KMS-11 (cell line): ENCODE measurements around the gene GTF2A2.

Experiments
- H2AFZ ChIP-seq: fragments of 200-600 bp; sonication (generic); 2 replicates; pipeline ENCODE4 v1.6.1; 2016; ENCODE audit warnings: antibody characterized with exemption, mixed run types, low read depth
- H3K27ac ChIP-seq: fragments of 200-600 bp; sonication (generic); 2 replicates; pipeline ENCODE4 v1.6.1; 2016; ENCODE audit warnings: mild to moderate bottlenecking, mixed run types
- H3K27me3 ChIP-seq: fragments of 200-600 bp; sonication (generic); 2 replicates; pipeline ENCODE4 v1.6.1; 2017; ENCODE audit warnings: mild to moderate bottlenecking, low read depth, mixed run types, moderate library complexity; ENCODE audit not compliant: insufficient read depth
- H3K36me3 ChIP-seq: fragments of 200-600 bp; sonication (generic); 2 replicates; pipeline ENCODE4 v1.6.1; 2017; ENCODE audit warnings: mild to moderate bottlenecking, mixed run types; ENCODE audit not compliant: insufficient read depth
- H3K4me1 ChIP-seq: fragments of 200-600 bp; sonication (generic); 2 replicates; pipeline ENCODE4 v1.6.1; 2016; ENCODE audit warnings: mild to moderate bottlenecking, low read depth, mixed run types; ENCODE audit not compliant: poor library complexity, severe bottlenecking
- H3K4me2 ChIP-seq: fragments of 200-600 bp; sonication (generic); 2 replicates; pipeline ENCODE4 v1.7.0; 2016; ENCODE audit warnings: mild to moderate bottlenecking, mixed run types
- H3K4me3 ChIP-seq: fragments of 200-600 bp; sonication (generic); IDR thresholded peaks from 2 replicates; pipeline ENCODE4 v1.6.1; 2017; ENCODE audit warnings: low read depth, low read length, mixed read lengths; ENCODE audit not compliant: insufficient read depth
- H3K79me2 ChIP-seq: fragments of 200-600 bp; sonication (generic); 2 replicates; pipeline ENCODE4 v1.6.1; 2016; ENCODE audit warnings: low read depth, mixed run types; ENCODE audit not compliant: insufficient read depth
- H3K9ac ChIP-seq: fragments of 200-600 bp; sonication (generic); 2 replicates; pipeline ENCODE4 v1.6.1; 2016; ENCODE audit warnings: mild to moderate bottlenecking, mixed run types
- H4K20me1 ChIP-seq: fragments of 200-600 bp; sonication (generic); 2 replicates; pipeline ENCODE4 v1.6.1; 2016; ENCODE audit warnings: mild to moderate bottlenecking, mixed run types; ENCODE audit not compliant: insufficient read depth
- TF ChIP-seq, protein P1 (sequence below): fragments of 200-600 bp; sonication (generic); conservative IDR thresholded peaks from 2 replicates; pipeline ENCODE4 v1.6.1; 2017; ENCODE audit warnings: low read depth, mild to moderate bottlenecking, antibody characterized with exemption, low read length, moderate library complexity, mixed read lengths

The GTF2A2 gene

DNA sequence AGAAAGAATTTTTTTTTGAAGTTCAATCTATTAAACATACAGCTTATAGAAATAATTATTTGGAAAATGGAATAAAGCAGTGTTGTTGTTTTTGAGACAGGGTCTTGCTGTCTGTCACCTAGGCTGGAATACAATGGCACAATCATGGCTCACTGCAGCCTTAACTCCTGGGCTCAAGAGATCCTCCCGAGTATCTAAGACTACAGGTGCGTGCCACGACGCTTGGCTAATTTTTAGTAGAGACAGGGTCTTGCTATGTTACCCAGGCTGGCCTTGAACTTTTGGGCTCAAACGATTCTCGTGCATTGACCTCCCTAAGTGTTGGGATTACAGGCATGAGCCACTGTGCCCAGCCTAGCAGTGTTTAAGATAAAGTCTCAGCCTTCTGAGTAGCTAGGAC is 23.0 kb upstream of the GTF2A2 start:
- H4K20me1 ChIP-seq: peaks cover 6% of the 10 kb centered on the region; the same call in 1 of the 2 replicates
- H3K4me2 ChIP-seq: no peak overlapping the region
- H3K9ac ChIP-seq: no peak overlapping the region
- H3K4me1 ChIP-seq: peaks cover 4% of the 10 kb centered on the region
- no peak overlapping the region for H2AFZ ChIP-seq
- 0 out of 2 replicates have a peak, but pooled peaks cover 5% of the 10 kb centered on the region for H3K36me3 ChIP-seq
- H3K4me3 ChIP-seq: no peak overlapping the region
- no peaks in the 10 kb centered on the region for H3K27me3 ChIP-seq
- H3K79me2 ChIP-seq: peaks cover 25% of the 10 kb centered on the region
- TF ChIP-seq, protein P1, sequence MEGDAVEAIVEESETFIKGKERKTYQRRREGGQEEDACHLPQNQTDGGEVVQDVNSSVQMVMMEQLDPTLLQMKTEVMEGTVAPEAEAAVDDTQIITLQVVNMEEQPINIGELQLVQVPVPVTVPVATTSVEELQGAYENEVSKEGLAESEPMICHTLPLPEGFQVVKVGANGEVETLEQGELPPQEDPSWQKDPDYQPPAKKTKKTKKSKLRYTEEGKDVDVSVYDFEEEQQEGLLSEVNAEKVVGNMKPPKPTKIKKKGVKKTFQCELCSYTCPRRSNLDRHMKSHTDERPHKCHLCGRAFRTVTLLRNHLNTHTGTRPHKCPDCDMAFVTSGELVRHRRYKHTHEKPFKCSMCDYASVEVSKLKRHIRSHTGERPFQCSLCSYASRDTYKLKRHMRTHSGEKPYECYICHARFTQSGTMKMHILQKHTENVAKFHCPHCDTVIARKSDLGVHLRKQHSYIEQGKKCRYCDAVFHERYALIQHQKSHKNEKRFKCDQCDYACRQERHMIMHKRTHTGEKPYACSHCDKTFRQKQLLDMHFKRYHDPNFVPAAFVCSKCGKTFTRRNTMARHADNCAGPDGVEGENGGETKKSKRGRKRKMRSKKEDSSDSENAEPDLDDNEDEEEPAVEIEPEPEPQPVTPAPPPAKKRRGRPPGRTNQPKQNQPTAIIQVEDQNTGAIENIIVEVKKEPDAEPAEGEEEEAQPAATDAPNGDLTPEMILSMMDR: no peak
- no peak overlapping the region for H3K27ac ChIP-seq

DNA sequence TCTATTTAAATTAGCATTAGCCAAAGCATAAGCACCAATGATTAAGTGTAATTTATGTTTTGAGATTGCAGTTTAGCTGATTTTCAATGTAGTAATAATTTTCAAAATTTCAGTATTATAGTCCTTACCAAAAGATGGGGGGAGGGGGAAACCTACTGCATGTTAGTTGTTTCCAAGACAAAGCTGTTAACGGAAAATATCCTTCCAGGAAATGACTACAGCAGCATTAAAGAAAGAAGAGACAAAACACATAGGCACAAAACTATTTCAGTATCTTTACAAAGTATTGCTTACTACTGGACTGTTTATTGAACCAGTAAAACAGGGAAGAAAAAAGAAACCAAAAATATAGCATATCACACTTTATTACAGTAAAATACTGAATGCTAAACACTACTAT is 21.3 kb upstream of the GTF2A2 start:
- no peaks in the 10 kb centered on the region for H3K4me1 ChIP-seq
- H3K9ac ChIP-seq: no peak overlapping the region
- H3K4me3 ChIP-seq: no peak overlapping the region
- H4K20me1 ChIP-seq: 0 out of 2 replicates have a peak, but pooled peaks cover 3% of the 10 kb centered on the region
- no peak overlapping the region for H2AFZ ChIP-seq
- 0 out of 2 replicates have a peak, but pooled peaks cover 8% of the 10 kb centered on the region for H3K36me3 ChIP-seq
- no peak overlapping the region for H3K4me2 ChIP-seq
- TF ChIP-seq, protein P1: no peak
- peaks cover 8% of the 10 kb centered on the region; the same call in 1 of the 2 replicates for H3K79me2 ChIP-seq
- H3K27me3 ChIP-seq: no peaks in the 10 kb centered on the region
- no peak overlapping the region for H3K27ac ChIP-seq

DNA sequence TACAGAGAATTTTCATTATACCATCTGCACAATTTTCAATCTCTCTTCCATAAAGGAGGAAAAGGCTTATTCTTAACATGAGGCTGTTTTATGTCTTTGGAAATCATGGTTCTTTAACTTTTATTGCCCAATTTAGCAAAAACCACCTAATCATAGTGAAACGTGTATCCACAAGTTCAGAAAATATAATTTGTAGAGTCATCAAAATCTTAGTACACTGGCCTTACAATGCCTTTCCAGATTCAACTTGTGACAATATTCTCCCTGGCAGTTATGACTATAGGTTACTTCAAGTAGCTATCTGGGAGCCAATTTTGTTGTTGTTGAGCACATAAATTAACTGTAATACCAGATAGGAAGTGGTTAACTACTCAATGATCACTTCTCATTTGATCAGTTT is 20.9 kb upstream of the GTF2A2 start:
- H4K20me1 ChIP-seq: 0 out of 2 replicates have a peak, but pooled peaks cover 2% of the 10 kb centered on the region
- TF ChIP-seq, protein P1: no peak

DNA sequence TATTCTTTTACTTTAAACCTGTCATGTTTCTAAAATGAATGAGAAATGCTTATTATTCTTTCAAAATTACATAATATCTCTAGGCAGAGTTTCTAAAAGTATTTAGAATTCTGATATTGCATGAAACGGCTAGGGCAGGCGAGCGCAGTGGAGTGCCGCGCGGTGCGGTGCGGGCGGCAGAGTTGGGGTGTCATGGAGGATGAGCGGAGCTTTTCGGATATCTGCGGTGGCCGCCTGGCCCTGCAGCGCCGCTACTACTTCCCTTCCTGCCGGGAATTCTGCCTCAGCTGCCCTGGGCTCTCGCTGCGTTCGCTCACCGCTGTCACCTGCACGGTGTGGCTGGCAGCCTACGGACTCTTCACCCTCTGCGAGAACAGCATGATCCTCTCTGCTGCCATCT is 19.2 kb upstream of the GTF2A2 start:
- no peaks in the 10 kb centered on the region for H3K79me2 ChIP-seq
- no peak overlapping the region for H3K9ac ChIP-seq
- no peaks in the 10 kb centered on the region for H3K27me3 ChIP-seq
- H3K4me1 ChIP-seq: no peaks in the 10 kb centered on the region
- no peak overlapping the region for H3K27ac ChIP-seq
- TF ChIP-seq, protein P1: no peak
- no peak overlapping the region for H3K4me3 ChIP-seq
- H3K36me3 ChIP-seq: peaks cover 13% of the 10 kb centered on the region; the same call in 1 of the 2 replicates
- H4K20me1 ChIP-seq: no peaks in the 10 kb centered on the region
- H2AFZ ChIP-seq: no peak overlapping the region
- no peak overlapping the region for H3K4me2 ChIP-seq

More for the DNA sequence above, 20.9 kb upstream of the GTF2A2 start:
- no peak overlapping the region for H3K4me2 ChIP-seq
- H2AFZ ChIP-seq: no peak overlapping the region
- H3K79me2 ChIP-seq: peaks cover 3% of the 10 kb centered on the region; the same call in 1 of the 2 replicates
- H3K4me3 ChIP-seq: no peak overlapping the region
- H3K27ac ChIP-seq: no peak overlapping the region
- H3K27me3 ChIP-seq: no peaks in the 10 kb centered on the region
- 0 out of 2 replicates have a peak, but pooled peaks cover 8% of the 10 kb centered on the region for H3K36me3 ChIP-seq
- H3K9ac ChIP-seq: no peak overlapping the region
- H3K4me1 ChIP-seq: no peaks in the 10 kb centered on the region
